GM19372 (cell line): ENCODE data around the gene XCL1.

Experiments used
- ATAC-seq: cut with Tn5 transposase; IDR thresholded peaks from one replicate; pipeline ENCODE4 v1.9.1; 2021; ENCODE audit warnings: mild to moderate bottlenecking, low read depth, moderate library complexity; ENCODE audit not compliant: unreplicated experiment

The XCL1 gene

DNA sequence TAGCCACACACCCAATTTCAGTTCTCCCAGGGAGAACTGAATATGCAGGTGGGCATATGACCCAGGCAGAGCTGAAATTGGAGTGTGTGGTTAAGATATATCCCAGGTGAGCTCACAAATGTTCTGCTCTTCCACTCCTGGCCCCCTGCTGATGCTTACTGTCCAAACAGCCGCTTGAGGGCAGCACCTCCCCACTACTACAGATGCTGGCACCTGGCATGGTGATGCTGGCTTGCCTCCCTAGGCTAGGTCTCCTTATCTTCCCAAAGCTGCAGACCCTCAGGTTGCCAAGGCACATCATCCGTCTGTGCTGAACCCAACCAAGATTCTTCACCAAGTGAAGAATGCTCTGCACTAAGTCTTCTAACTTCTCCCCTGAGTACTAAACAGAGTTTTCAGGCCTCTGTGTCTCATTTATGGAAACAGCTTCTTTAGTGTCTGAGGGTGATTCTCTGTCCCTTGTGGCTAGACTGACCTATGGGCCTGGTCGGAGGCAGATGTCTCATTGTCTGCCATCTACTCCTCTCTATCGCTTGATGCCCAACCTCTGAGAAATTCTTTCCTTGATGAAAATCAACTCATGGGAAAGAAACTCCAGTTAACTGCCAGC is 27.2 kb downstream of the XCL1 start:
- no peak for ATAC-seq

DNA sequence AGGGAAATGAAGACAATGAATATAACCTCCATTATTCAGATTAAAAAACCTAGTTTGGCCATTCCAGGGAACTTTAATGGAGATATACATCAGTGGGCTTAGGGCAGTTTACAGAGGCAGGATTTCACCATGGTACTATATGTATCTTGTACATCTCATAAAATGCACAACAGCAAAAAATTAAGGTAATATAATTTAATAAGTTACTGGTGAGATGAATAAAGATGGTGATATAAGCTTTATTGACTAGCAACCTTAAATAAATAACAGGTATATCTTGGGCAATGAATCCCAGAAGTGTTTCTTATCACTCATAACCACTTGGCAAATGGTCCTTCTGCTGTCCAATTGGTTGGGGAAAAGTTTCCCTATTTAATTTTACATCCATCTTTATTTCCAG is 29.0 kb downstream of the XCL1 start:
- no peak for ATAC-seq

DNA sequence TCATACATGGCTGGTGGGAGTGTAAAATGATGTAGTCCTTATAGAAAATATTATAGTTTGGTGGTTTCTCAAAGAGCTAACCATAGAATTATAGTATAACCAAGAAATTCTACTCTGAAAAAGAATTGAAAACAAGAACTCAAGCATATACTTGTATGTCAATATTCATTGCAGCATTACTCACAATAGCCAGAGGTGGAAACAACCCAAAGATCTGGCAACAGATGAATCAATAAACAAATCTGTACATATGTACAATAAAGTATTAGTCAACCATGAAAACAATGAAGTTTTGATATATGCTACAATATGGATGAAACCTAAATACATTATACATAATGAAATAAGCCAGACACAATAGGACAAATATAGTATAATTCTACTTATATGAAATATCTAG is 29.7 kb downstream of the XCL1 start:
- ATAC-seq = no peak

DNA sequence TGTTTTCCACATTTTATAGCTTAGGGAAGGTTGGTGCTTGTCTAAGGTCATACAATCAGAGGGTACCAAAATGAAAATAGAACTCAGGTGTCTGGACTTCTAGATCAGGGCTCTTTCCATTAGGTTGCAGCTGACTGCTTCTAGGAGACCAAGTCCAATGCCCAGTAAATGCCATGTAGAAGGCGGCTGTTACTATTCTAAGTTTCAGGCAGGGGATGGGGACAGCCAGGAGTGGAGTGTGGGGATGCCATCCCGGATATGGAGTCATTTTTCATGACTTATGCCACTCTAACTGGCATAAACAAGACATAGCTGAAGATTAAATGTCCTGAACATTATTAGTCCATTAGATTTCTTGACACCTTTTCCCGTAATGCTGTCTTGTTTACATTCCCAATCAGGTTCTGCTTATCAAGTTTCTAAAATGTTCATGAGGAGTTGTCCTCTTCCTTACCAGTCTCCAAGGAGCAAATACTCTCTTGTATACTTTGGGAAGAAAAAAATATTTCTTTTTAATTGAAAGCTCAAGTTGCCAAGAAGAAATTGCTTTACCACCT is 31.5 kb downstream of the XCL1 start:
- ATAC-seq = no peak

DNA sequence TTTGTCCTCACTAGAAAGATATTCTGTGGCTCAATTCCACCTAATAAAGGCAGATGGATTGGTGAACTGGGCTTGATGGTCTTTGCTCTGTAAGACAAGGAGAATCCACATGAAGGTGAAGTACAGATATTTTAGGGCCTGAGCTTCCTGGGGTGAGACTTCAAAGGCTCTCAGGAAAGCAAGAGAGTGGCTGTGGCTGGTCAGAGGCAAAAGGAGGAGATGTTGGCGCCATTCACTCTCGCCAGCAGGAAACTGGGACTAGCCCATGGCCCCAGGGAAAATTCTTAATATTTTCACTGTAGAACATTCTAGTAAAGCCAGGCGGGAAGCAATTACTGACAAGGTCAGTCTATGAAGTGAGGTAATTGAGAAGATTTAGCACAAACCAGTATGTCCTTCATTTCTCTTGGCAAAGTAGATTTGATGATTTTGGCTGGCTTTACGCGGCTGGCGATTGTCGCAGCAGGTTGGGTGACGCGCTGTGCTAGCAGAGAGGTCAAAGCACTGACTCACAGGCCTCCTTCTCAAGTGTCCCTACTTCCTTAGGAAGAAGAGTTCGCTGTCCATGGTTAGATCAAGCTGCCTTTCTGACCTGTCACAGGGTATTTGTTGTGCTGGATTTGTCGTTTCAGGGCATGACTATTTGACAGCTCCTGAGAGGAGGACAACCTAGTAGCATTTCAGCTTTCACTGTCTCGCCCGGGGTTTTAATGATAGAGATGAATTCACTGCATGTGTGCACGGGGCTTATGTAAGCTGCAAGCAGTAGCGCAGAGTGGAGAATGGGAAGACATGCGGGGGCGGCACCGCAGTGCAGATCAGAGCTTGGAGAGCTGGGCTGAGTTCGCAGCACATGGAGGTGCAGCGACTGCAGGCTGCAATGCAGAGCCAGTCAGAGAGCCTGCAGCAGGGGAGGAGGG is 32.7 kb downstream of the XCL1 start:
- ATAC-seq = no peak

DNA sequence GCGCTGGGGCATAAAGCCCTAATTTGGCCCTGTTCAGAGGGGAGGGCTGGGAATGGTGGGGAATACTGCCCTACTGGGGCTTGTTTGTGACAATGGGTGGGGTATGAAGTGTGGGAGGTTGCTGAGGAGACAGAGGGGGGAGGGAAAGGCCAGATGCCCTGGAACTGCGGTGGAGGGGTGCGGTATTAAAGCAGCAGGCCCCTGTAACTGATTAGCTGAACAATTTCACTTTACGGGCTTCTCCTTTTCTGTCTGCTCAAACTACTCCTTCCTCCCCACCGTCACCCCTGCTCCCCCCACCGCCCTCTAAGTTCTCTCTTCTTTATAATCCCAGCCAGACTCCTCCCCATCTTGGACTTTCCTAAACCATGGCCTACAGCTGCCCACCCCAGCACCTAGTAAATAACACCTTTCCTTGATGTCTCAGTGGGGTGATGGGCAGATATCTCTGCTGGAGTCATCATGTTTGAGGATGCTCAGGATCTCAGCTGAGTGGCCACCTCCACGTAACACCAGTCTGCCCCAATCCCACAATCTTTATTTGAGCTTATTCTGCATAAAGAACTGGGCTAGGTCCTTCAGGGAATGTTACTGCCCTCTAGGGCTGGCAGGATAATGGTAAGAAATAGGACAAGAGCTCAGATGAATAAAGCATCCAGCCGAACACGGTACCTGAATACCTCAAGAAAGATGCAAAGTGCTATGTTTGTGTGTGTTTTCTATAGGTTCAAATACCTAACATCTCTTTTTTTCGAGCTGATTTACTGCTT is 33.5 kb downstream of the XCL1 start:
- ATAC-seq = no peak

DNA sequence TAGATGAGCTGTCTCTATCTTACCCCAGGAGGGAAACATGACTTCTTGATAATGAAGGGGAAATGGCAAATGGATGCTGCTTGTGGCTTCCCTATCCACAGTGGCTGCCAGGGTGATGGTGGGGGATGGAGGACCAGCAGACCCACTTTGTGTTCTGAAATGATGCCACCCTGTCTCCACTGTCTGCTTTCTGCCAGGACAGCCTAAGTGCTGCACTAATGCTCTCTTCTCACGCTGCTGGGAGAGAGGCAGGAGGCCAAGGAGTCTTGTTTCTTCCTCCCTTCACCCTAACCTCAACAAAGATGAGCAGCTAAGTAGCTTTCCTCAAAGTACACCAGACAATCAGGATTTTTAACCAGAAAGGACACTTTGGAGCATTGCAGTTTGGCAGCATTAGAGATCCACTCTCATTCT is 36.6 kb downstream of the XCL1 start:
- no peak for ATAC-seq

DNA sequence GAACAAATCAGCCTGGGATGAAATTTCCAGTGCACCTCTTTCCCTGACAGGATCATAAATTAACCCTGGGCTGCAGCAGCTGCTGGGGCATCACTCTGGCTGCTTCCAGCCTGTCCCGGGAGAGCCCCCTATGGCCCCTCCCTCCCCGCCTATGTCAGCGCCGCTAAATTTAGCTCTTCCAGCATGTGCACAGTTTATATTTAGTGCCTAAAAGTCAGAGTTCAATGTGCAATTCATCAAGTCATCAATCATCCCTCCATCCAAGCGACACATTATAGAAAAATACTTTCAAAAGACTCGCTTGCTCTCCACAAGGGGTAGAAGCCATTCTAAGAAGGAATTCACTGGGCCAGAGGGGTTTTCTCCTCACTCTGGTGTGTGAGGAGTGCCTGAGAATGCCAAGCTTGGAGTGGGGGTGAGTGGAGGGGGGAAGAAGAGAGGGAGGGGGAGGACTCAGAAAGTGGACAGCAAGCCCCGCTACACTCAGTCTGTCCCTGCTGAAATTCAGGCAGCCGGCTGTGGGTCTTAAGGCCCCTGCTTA is 37.4 kb downstream of the XCL1 start:
- ATAC-seq = no peak

DNA sequence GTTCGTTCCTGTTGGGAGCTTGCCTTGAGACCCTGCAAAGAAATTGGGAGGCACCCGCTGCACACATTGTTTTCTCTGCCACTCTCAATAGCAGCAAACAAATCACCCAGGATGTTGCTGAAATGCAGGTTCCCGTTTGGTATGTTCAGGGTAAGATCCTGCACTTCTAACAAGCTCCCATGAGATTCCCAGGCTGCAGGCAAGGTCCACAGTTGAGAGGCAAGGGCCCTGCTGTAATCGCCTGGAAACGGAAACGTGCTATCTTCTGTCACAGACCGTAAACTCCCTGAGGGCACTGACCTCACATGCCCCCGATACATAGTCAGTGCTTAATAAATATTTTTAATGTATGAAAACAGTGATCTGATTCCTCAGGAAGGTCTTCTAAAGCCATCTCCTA is 37.8 kb downstream of the XCL1 start:
- ATAC-seq = no peak

DNA sequence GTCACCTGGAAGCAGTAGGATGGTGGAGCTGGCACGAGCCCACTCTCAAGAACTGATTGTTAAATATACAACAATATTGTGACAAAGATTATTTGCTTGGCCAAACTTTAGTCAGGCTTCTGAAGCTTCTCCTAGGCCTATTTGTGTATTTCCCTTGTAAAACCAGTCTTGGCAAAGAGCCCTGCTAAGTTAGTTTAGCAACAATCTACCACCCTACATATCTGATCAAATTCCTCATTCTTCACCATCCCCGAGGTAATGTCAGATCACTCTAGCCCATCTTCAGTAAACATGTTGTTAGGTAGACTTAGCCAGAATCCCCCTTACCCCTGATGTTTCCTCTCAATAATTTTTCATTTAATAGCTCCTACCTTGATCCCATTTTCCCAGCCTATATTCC is 39.6 kb downstream of the XCL1 start:
- no peak for ATAC-seq

DNA sequence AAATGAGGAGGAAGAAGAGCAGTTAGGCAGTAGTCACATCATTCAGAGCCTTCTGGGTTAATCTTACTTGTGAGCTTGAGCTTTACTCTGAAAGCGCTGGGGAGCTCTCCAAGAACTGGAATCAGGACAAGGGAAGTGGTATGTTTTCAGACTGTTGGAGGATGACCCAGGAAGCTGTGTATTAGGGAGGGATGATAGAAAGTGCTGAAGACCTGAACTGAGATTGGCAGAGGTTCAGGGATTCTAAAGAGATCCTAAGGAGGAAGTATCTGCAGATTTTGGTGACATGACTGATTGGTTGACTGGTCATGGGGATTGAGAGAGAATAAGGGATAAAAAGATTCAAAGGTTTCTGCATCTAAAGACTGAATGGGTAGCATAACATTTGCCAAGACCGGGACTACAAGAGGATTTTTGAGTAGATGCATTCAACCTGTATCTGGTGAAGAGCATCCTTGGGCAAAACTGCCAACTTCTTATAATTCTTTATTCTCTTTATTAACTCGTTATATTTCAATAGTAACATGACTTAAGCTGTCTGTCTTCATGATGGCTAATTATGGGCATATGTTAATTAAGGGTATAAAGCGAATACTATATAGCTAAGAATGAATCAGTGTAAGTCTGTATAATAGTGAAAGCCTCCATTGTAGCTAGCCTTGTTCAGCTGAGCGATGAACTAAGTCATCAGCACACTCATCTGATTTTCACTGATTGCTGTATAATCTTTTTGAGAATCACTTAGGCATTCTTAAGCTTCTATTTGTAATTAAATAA is 41.8 kb downstream of the XCL1 start:
- ATAC-seq = no peak

DNA sequence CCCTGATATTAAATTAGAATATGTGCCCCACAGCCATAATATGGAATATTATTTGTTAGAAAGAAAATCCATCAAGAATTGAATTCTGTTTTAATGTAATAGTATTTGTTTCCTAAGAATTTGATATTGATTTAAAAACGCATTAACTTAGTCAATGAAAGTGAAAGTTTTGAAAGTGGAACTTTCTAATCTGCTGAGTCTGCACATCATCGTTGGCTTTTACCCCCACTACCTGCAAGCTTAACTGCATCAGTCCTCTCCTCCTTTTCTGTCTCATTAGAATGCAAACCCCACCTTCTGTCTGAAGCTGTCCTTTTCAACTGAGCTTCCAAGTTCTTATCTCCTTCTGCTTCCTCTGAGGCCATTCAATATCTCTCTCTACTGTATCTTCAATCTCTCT is 42.5 kb downstream of the XCL1 start:
- ATAC-seq = no peak

DNA sequence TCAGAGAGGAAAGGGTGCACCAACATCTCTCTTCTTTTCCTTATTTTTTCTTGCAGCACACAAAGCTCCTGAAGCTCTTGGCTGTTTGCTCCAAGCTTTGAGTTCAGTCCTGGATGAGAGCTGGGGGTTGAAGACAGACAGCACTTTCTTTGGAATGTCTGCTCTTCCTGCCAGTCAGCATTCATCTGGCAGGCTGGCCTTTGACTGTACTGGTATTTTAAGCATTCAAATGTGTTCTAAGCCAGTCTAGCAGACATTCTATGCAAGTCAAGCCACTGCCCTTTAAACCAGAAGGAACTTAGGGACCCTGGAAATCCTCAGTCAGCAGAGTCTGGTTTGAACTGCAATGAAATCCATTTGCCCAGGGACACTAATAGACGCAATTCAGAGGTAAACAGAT is 45.0 kb downstream of the XCL1 start:
- no peak for ATAC-seq

DNA sequence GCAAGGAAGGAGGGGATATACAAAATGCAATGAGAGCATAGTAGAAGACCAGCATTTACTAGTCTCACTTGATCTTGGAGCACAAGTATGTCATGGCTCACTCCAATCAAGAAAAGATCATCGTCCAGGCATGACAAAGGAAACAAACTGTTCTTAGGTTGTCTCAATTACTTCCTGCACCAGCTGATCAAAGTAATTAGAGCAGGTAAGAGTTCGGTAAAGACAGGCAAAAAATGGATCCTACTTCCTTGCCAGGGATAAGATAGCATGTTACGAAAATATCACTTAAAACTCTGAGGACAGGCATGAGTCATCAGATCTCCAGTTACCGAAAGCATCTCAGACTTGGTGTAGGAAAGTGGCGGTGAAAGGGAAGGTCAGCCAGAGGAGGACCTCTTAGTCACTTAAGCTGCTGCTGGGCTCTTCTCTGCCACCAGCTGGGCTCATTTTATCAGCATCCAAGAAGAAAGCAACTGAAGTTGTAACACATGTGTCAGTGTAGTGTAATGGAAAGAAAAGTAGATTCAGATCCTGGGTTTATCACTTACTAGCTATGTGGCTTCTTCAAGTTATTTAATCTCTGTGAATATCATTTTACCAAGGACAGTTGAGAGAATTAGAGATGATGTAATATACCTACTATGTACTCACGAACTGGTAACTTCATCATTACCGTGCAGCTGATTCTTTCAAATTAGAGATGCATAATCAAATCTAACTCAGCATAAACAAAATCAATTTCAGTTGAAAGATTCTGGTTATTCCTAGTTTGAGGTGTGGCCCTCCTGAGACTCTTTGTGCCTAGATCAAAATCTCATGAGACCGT is 46.8 kb downstream of the XCL1 start:
- ATAC-seq = no peak

DNA sequence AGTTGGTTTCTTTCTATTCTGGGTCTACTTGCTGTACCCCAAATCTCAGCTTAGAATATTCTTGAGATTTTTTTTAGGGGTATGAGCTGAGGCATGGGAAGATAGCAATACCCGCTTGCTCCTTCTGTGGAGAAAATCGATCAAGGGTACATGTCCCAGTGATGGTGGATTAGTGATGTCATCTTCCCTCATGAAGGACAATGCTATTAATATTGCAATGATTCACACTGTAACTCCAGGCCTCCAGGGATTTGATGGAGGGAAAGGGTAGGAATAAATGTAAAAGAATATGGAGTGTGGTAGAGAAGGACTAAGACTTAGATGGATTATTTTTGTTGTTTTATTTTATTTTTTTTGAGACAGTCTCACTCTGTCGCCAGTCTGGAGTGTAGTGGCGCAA is 47.4 kb downstream of the XCL1 start:
- ATAC-seq = no peak

DNA sequence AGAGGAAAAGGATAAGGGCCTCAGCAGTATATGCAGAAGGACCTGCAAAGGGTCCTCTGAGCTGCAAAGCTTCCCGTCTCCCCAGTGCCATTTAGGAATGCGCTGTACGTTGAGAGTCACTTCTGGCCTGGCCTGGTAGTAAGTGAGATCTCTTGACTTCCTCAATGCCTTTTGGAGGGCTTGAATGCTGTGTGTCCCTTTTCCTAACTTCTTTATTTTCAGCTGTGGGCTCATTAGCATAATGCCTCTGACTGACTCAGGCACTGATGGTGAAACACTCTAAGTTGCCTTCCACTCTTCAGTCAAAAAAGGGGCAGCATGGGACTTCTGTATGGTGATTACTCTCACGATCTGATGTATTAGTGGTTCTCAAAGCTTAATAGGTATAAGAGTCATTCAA is 49.9 kb downstream of the XCL1 start:
- no peak for ATAC-seq

DNA sequence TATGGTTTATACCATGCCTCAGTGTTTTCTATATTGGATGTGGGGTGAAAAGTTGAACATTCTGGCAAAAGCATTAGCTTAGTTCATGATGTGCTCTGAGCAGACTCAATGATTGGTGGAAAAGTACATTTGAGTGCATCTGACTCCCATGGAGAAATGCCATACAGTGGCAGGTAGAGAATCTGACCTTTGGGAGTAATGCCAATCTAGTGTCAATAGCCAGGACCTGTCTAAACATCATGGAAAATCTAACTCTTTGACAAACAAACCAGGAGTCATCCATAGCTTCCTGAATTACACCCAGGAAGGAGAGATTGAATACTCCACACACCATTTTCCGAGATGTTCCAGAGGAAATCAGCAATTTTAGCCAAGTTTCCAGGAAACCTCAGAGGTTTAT is 51.0 kb downstream of the XCL1 start:
- ATAC-seq = no peak

DNA sequence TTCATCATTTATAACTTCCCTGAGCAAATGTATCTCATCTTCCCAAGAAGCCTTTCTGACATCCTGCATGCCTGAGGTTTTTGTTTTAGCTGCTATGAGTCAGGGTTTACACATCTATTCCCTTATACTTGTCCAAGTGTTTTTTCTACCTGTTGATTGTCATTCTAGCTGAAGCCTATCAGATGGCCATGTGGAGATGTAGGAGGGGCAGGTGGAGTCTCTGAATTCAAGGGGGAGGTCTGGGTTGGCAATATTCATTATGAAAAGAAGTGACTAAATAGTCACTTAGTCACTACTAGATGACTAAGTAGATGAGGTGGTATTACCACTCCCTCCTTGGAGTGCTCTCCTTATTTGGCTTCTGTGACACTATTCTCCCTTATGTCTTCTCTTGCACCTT is 52.4 kb downstream of the XCL1 start:
- ATAC-seq = no peak

DNA sequence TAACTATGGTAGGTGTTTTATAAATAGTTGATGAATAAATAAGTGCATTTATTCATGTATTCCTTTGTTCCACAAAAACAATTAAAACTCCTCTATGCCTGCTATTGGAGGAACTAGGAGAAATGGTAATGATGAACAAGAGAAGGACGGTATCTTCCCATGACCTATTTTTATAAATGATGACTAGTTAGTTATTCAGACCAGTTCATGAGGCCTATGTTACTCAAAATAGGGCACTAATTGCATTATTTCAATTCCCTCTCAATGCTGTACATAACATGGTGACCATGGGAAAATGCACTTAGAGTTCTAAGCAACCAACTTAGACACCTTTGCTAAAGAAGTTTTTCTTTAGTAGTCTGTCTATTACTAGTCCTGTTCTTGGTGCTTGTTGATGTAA is 53.1 kb downstream of the XCL1 start:
- no peak for ATAC-seq
